Measurements from ENCODE around the gene AFF2. TPM values are rescaled to one million over a fixed set of nuclear protein-coding genes. Genes with fewer than 3 reads are reported as not detected.

AFF2 gene
- 1 to 10 TPM; 3.4 to 5.9 (median 3.9) TPM for polyA plus RNA-seq (ENCODE audit: insufficient read depth in 1 of 5, insufficient read length in 5 of 5, low replicate concordance in 1 of 5)
- long read RNA-seq, donor 1, result 0 reads
- long read RNA-seq, donor 2, result 0 reads
- long read RNA-seq, donor 3, result 0 reads
- long read RNA-seq, donor 4, result 0 reads
- long read RNA-seq, donor 5, result 0 reads
- long read RNA-seq, donor 6, result 0 reads
- long read RNA-seq, donor 7, result 0 reads
- long read RNA-seq, donor 8, result 0 reads

DNA sequence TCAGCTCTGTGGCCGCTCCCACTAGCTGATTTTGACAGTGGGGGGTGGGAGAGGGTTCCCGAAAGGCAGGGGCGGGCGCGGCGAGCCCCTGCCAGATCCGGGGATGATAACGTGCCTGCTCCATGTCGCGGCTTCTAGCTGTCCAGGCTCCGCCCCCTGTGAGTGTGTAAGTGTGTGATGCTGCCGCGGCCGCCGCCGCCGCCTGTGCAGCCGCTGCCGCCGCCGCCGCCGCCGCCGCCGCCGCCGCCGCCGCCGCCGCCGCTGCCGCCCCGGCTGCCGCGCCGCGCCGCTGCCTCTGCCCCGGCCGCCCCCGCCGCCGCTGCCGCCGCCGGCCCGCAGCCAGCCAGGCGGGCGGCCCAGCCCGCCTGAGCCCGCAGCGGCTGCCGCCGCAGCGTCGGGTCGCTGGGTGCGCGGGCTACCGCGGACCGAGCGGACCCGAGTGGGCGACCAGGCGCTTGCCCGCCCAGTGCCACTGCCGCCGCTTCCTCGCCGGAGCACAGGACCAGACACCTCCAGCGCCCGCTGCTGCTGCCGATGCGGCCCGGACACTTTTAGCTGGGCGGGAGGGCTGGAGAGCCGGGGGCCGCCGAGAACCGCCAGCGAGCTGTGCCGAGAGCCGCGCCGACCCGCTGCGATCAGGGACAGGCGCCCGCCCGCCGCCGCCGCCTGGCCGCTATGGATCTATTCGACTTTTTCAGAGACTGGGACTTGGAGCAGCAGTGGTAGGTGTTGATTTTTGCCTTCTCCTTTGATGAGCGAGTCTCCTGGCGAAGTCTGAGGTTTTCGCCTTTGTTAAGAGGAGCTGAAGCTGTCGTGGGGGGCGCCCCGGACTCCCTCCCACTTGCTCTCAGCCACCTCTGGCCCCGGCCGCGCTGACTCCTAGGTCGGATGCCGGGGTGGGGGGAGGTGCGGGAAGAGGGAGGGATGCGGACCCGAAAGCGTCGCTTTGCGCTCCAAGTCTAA lies at the start of gene AFF2:
AFF2 (plus strand) TSS at position 195 of the 963 bp plus-strand sequence; CDS start at position 676, 481 bp downstream.
- peak in 1 of 2 donors; percentile 20 for DNase-seq

DNA sequence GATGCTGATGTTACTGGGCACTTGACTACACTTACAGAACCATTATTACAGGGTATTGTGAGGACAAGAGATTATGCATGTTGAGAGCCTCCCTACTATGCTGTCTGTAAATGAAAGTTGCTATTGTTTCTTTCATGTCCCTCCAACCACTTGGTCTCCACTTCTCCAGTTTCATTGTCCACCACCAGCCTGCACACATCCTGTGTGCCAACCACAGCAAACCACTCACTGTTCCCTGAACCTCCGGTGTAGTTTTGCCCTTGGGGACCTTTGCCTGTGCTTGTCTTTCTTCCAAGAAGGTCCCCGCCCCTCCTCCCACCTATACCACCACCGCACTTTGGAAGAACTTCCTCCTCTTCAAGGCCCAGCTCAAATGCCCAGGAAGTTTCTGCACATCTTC lies 43.1 kb upstream of the AFF2 start:
- no peak for DNase-seq

DNA sequence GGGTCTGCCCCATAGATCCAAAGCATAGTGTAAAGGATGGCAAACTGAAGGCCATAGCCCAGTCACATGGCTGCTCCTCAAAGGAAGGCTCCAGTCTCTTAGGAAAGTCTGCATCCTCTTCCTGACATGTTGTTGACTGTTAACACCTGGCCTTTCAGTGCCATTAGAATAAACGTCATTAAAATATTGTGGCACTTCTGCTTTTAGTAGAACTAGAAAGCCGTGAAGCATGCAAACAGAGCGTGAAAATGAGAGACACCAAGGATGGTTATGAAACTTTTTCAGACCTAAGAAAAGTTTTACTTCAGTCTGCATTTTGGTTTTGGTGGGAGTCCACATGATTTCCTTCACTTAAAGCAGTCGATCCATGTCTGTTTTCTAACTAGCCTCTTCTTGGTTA lies 41.1 kb upstream of the AFF2 start:
- no peak for DNase-seq

DNA sequence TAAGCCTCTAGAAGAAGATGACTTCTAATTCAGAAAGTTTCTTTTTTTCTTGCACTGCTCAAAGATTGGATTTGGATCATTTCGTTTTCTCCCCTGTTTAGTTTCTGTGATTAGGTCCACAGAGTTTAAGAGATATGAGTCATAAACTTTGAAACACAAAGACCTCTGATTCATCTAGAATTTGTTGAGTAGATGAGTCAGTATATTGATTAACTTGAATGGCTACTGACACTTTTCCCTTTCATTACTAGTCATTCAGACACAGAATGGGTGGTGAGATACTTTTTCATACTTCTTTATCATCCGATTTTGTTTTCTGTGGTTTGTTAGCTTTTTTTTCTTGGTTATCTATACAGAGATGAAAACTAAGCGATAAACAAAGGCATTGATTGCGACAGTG lies 34.1 kb upstream of the AFF2 start:
- DNase-seq, result no peak

DNA sequence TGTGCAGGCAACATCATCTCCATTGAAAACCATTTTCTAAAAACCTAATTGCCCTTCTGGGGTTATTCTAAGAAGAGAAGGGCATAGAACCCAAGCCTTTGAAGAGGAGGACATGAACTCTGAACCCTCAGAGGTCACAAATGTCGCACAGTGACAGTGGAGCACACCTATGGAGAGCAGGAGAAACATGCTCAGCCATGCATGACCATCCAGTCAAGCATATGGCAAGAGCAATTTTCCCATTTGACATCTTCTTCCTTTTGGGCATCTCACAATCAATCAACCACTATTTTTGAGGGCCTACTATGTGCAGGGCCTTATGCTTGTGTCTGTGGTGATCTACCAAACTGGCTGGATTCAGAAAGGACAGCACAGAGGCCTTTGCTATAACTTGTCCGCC lies 30.1 kb upstream of the AFF2 start:
- DNase-seq, result no peak

DNA sequence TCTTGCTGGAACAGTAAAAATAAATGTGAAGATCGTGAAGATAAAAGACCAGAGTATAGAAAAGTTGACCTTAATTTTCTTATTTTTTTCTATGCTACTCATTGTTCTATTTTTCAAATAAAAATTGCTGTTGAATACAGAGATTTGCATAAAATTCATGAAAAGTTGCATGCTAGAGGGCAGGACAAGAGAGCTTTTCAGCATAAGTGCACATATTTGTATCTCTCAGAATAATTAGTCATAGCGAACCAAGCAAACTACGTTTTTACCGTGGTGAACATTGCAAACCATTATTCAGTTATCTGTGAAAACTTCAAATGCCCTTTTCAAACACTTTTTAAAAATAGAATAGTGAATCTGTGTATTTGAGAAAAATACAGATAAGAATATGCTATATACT lies 26.4 kb upstream of the AFF2 start:
- no peak for DNase-seq

DNA sequence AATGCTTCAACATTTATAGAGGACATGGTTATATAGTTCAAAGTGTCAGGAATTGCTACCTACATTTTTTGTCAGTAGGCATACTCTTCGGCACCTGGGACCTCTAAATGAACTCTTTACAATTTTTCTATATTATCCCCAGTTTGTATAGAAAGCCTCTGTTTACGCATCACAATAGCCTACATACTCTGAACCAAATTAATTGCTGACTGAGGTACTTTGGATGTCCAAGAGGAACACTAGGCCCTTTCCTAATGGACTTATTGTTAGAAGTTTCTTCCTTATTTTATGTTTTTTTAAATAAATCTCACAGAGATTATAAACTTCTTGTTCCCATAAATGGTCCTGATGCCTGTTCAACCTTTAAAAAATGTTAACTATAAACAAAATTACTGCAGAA lies 8.4 kb upstream of the AFF2 start:
- no peak for DNase-seq

DNA sequence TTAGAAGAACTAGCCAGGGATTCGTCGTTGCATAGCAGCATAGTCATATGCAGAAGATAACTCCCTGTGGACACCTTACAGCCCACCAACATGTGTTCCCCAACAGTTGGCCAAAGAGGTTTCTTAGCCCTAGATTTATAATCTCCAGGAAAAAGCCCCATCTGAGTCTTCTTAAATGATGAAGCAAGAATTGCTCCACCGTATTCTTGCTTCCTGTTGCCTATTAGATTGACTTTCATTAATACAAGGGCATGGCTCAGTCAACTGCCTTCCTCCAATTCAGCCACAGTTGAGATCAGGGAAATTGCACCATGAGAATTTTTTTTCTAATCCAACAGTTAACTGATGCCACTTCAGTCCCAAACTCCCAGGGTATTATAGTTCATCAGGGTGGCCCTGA lies 5.2 kb upstream of the AFF2 start:
- no peak for DNase-seq

DNA sequence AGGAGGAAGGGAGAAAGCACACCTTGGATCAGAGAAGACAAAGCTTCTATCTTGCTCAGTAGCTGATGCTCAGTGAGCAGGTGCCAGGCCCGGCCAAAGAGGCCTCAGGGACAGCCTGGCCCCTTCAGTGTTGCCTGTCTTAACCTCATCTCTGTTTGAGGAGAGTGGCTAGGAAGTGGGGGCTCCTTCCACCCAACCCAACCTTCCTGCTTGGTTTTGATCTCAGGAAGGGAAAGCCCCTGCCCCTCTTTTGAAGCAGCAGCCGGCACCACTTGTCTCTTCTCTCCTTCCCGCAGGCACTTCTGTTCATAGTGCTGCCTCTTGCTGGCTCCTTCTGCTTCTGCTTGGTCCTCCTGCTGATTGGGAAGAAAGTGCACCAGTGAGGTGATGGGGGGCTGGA lies 2.4 kb upstream of the AFF2 start:
- no peak for DNase-seq

DNA sequence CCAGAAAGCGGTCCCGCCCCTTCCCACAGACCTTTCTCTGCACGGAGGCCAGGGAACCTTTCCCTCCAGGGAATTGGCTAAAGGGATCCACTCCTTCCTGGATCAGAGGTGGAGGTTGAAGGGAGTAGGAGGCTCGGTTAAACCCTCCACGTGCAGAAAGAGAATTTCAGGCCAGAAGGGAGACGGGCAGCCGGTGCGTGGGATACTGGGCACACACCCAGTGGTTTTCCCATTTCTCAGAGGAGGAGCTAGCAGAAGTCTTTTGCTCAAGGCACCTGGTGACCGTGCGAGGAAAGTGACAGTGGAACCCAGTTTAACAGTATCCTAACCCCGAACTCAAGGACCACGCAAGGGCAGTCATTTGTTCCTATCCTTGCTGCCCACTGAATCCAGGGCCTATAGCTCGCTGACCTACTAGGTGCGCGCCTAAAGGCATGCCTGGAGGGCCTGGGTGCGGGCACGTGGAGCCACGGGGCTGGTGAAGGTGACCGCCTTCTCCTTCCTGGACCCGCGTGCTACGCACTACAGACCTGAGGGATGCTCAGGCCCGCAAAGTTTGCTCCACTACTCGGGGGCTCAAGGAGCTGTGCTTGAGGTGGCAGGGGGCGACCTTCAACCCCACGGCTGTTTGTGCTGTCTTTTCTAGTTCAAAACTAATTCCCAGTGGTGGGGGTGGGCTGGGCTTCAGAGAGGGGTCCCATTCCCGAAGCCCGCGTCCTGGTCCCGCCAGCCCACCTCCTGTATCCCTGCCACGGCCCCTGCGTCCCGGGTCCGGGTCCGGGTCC lies 587 bp upstream of the AFF2 start:
- no peak for DNase-seq

DNA sequence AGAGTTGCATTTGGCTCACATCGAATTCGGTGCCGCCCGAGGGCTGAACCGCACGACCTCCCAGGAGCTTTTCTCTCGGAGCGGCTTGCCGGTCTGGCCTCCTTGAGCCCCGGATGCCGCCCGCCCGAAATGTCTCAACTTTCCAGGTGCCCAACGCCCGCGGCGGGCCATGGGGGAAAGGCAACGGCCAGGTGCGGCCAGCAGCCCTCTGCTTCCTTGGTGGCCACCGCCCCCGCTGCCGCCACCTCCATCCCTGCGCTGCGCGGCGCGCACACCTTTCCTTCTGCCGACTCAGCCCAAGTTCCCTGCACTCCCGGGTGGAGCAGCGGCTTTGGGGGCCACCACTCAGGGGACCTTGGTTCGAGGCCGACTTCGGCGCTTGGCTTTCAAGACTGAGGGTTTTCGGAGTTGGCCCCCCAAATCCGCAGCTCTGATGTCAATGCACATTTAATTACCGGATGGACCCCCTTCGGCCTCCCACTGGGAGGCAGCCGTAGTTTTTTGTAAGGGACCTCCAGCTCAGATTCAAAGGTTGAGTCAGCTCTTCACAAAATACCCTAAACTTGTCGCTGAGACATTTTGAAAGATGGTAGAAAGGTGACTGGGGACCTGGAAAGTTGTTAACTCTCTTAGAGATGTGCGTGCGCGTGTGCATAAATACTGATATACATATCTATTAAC lies 1.1 kb downstream of the AFF2 start:
- no peak for DNase-seq

DNA sequence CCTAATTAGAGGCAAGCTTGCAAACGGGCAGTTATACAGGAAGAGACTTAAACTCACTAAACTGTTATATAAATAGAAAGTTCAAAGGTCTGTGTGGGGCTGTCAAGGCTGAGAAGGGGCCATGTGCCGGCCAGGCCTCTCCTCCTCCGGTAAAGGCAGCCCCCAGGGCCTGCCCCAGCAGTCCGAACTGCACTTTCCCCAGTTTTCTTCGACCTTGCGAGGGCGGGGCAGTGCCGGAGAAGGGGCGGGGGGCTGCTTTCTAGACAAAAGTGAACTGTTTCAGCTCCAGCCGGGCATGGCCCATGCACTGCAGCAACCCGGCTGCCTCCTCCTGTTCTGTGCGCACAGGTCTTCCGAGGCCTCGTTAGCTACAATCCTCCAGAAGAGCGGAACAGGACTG lies 4.1 kb downstream of the AFF2 start:
- no peak for DNase-seq

DNA sequence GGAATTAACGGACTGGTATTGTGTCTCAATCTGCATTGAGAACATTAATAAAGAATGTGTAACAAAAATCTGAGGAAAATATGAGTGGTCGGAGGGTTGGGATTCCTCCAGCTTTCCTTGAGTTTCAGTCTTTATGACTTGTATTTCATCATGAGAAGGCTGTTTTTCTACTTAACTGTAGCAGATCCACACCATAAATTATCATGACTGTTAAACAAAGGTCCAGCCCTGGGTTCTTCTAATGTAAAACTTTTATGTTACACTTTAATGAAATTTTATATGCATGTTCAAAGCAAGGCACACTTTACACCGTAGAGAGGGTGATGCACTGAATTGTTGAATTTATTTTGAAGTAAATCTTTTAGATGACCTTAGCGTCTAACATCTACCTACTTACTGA lies 7.0 kb downstream of the AFF2 start:
- no peak for DNase-seq

DNA sequence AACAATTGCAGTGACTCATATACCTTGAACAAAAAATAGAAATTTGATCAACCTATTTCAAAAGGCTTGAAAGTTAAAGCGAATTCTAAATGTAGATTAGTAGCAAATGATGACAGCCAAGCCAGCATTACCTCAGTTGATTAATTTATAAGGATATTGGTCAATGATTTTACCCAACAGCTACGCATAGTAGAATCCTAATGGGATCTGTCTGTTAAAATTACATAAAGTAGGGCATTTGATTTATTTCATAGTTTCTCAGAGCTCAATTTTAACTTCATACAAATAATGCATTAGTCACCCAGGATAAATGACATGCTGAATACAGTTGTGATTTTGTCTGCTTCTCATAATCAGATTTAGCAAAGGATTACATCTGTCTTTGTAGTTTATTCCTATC lies 12.0 kb downstream of the AFF2 start:
- no peak for DNase-seq

DNA sequence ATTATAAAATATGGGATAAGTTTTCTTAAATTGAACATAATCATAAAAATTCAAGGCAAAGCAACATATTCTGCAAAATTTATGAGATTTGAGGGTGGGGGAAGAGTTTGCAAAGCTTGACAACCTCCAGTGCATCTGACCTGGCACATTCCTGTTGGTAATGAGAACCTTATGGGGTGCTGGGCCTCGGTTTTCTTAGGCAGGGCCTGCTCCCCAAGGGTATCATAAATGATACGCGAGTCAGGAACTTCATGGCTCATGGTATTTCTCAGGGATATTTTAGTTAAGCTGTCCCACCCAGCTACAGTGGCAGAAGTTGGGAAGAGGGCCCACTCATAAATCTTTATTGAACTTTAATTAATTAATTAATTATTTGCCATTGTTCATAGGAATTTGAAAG lies 13.2 kb downstream of the AFF2 start:
- no peak for DNase-seq

DNA sequence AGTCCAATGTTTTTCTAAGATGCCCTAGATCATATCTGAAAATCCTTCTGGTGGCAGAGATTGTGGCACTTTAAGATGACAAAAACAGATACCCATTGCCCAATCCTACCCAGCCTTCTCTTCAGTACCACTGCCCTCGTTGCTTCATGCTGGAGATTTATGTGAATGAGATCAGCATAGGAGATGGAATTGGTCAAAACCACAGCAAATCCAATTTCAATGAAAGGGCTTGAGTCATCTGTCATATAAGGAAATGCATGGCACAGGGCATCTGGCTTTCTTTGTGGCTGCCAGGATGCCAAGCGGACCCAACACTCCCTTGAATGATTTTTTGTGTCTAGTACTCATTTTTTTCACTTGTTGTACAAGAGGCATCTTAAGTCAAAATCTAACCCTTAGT lies 16.8 kb downstream of the AFF2 start:
- DNase-seq, result no peak

DNA sequence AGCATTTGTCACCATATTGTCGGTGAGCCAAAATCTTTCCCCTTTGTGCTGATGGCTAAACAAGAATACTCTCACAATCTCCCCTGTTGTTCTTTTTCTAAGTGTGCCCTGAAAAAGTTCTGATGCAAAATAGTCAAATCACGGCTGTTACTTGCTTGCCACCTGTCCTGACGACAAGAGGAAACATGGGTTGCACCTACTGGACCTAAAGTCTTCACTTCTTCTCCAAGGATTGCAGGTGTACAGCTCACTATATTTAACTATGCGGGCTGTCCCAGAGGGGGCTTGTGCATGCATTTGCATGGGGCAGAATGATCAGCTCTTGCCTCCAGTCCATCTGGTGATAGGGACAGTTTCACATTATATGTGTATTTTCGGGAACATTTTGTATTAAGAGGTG lies 21.6 kb downstream of the AFF2 start:
- no peak for DNase-seq

DNA sequence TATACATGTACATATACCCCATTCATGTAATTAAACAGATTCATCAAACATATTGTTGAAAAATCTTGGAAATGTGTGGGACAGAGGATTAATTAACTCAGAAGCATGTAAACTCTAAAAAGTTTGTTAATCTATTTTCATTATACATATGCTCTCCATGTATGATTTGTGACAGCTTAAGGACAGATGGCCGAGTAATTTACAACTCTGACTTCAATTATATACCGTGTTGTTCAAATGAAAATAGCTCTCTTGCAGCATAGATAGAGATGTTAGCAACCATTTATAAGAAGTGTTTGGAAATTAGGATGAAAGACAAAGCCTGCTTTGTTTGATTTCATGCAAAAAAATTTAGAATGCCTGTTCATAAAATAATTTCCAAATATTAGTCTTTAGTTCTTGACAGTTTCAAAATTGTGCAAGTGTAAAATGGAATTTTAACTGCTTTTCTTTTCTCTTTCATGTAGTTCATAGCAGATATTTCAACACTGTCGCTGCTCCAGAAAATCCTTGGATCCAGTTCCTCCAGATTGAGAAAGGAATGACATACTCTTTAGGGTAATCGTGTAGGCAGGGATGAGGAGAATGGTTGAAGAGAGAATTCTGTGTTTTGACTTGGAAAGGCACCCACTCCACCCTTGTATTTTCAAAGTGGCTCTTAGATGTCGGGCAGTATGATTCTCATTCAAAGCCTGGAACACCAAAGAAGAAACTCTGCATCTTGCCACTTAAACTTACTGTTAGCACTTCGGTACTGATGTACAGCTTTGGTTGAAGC lies 23.1 kb downstream of the AFF2 start:
- no peak for DNase-seq

DNA sequence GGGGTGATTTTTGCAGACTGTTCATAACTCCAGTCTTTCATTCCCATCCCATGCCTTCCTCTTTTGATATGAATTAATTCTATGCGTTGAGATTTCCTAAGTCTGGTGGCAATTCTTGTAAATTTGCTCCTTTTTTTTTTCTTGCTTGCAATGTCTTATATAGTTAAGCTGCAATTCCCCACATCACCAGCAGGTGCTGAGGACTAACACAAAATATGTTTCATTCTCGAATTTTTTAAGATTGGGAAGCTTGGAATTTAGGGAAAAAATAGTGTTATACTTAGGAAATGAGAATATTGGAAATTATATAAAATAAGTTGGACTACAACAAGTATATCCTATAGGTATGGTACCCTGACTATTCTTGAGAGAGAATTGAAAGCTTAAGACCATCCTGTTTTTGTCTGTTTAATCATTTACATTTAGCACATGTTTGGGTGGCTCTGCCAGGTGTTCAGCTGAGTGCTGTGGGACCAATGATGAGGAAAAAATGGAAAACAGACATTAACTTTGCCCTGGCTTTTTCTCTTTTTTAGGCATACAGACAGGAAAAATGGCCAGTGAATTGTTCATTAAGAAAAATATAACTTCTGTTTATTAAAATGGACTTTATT lies 30.2 kb downstream of the AFF2 start:
- DNase-seq, result no peak

DNA sequence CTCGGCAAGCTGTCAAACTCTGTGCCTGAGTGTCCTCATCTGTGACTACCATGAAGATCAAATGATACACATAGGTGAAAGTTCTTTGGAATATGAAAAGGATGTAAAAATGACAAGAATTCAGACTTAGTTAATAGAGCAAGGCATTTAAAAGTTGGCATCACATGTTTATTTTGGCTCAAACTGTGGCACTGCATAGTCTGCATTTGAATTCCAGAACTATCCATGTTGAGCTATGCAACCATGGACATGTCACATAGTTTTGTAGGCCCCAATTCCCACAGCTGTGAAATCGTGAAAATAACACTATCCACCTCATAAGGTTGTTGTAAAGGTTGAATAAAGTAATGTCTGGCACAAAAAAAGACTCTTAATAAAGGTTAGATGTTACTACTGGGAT lies 33.9 kb downstream of the AFF2 start:
- DNase-seq, result no peak

DNA sequence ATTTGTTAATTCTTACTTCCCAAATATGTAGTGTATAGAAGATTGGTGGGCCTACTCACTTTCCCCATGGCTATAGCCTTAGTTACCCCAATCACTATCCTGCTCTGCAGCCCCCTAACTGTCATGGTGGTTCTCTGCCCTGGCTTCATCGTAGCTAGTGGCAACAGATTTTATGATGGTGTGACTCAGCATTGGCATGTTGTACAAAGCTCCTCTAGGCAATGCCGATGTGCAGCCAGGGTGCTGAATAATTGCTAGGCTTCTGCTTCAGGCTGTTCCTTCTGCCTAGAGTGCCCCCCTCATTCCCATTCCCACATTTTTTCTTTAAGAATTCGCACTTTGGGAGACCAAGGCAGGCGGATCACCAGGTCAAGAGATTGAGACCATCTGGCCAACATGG lies 35.2 kb downstream of the AFF2 start:
- DNase-seq, result no peak

Data from right lung (tissue), 10 donors.